GM21717 (cell line): ENCODE measurements around the gene ORAI1.
"Not testable (repeated sequence)": the region's sequence is repeated elsewhere in the genome, so short reads cannot be mapped to it uniquely, and the experiment has no call there.

Source experiments
- ATAC-seq: cut with Tn5 transposase; IDR thresholded peaks from one replicate; pipeline ENCODE4 v1.9.1; 2021; ENCODE audit warnings: mild to moderate bottlenecking, moderate library complexity; ENCODE audit not compliant: unreplicated experiment

The ORAI1 gene

DNA sequence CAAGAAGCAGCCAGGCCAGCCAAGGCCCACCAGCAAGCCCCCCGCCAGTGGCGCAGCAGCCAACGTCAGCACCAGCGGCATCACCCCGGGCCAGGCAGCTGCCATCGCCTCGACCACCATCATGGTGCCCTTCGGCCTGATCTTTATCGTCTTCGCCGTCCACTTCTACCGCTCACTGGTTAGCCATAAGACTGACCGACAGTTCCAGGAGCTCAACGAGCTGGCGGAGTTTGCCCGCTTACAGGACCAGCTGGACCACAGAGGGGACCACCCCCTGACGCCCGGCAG lies 15.0 kb downstream of the ORAI1 start:
- no peak for ATAC-seq

DNA sequence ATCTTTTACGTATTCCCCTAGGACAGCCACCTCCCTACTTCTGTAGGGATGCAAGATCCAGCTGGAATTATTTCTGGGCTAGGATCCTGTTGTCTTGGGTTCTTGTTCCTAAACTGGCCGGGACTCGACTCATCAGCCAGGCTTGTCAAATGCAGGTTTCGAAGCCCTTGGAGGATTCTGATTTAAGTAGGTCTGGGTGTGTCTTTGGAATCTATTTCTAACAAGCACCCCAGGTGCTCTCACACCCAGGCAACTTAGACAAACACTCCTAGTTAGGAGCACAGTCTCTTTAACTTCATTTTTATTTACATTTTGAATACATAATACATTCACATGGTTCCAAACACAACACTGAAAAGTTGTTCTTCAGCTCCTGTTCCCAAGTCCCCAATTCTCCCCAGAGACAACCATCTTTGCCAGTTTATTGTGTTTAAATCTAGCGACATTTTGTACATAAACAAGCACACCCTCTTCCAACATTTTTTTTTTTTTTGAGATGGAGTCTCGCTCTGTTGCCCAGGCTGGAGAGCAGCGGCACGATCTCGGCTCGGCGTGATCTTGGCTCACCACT lies 22.2 kb downstream of the ORAI1 start:
- ATAC-seq = no peak

DNA sequence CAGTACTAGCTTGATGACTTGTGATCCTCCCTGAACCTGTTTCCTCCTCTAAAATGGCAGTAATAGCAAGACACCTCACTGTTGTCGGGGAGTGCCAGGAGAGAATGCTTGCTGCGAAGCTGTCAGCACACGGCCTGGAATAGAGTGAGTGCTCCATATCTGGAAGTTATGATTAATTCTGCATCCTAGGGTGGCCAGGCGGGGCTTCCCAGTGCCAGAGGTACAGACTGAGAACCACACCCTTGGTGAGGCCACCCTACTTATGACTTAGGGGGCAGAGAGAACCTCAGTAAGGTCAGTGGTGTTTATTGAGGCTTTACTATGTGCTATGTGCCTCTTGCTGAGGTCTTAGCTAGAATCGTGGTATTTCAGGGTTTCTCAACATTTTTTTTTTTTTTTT lies 23.0 kb downstream of the ORAI1 start:
- ATAC-seq = no peak

DNA sequence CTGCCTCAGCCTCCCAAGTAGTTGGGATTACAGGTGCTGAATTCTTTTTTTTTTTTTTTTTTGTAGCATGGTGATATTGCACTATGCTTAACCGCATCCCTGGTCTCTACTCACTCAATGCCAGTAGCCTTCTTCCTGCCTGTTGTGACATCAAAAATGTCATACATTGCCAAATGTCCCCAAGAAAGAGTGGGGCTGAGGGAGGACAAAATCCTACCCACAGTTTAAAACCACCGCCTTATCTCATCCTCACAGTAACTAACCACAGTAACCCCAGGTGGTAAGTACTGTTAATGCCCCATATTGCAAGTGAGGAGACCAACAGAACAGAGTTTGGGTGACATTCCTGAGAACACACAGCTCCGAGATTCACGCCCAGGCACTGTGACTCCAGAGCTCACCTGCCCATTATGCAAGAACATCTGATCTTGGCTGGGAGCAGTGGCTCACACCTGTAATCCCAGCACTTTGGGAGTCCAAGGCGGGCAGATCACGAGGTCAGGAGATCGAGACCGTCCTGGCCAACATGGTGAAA lies 23.6 kb downstream of the ORAI1 start:
- ATAC-seq = no peak

DNA sequence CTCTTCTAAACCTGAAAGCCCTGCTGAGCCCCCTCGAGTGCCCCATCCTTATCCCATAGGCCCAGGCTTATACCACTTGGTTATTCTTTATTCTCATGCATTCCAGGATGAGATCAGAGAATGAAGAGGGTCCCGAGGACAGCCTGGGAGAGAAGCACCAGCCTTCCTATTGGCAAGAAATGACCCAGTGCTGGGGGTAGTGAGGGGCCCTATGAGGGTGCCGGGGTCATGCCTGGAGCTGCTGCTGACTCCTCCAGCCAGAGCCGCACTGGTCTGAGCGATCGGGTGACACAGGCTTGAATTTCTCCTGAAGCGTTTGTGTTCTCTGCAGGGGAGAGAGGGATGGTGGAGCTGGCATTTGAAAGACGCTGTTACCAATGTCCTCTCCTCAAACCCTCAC lies 25.0 kb downstream of the ORAI1 start:
- ATAC-seq = no peak

DNA sequence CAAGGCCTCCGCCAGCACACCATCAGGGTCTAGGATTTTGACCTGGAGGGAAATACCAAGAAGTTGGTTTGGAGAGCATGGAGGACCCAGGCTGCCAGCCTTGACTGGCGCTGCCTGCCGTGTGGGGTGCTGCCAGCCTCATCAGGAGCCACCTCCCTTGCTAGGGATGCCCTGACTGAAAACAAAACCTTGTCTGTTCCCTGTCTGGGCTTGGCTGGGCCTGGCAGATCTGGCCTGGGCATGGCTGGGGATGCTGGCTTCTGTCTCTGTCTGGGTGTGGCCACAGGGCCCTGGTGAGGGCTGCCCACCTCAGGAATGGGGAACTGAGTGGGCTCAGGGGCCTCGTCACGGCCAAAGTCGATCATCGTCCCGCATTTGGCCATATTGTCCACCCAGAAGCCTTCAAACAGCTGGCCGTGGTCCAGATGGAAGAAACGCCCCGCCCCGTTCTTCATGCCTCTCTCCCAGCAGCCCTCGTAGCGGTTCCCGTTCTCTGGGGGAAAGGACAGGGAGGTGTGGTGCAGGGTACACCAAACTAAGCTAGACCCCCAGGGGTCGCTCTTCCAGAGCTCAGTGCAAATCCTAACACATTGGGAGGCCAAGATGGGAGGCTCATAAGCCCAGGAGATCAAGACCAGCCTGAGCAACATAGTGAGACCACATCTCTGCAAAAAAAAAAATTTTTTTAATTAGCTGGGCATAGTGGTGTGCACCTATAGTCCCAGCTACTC lies 26.6 kb downstream of the ORAI1 start:
- ATAC-seq = no peak

DNA sequence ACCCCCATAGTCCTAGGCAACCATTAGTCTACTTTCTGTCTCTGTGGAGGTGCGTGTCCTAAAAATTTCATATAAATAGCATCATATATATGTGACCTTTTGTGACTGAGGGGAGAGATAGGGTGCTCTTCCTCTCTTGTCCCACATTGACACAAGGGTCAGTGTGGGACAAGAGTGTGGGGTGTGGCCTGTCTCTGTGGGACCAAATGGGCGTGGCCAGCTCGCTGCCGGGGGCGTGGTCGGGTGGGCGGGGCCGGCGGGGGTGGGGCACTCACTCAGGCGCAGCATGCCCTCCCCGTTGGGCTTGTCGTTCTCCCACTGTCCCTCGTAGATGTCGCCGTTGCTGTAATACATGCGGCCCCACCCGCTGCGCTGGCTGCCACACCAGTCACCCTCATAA lies 27.7 kb downstream of the ORAI1 start:
- ATAC-seq = no peak

DNA sequence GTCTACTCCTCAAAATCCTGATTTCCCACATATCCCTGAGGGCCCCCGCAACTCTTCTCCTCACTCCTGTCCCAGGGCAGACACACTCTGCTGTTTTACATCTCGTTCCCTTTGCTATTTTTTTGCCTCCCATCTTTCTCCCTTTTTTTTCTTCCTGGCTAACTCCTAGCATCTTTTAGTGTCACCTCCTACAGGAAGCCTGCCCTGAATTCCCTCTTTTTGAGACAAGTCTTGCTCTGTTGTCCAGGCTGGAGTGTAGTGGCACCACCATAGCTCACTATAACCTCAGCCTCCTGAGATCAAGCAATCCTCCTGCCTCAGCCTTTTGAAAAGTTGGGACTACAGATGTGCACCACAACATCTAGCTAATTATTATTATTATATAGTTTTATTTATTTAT lies 29.8 kb downstream of the ORAI1 start:
- no peak for ATAC-seq

DNA sequence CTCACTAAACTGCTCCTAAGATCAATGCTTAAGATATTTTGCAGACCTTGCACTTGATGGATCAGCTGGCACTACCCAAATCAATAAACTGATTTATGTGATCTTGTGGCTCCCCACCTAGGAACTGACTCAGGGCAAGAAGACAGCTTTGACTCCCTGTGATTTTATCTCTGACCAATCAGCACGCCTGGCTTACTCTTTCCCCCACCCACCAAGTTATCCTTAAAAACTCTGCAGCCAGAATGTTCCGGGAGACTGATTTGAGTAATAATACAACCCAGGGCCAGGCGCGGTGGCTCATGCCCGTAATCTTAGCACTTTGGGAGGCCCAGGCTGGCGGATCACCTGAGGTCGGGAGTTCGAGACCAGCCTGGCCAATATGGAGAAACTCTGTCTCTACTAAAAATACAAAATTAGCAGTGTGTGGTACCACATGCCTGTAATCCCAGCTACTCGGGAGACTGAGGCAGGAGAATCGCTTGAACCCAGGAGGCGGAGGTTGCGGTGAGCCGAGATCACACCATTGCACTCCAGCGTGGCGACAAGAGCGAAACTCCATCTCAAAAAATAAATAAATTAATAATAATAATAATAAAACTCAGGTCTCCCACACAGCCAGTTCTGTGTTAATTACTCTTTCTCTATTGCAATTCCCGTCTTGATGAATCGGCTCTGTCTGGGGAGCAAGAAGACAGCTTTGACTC lies 31.1 kb downstream of the ORAI1 start:
- ATAC-seq = no peak

DNA sequence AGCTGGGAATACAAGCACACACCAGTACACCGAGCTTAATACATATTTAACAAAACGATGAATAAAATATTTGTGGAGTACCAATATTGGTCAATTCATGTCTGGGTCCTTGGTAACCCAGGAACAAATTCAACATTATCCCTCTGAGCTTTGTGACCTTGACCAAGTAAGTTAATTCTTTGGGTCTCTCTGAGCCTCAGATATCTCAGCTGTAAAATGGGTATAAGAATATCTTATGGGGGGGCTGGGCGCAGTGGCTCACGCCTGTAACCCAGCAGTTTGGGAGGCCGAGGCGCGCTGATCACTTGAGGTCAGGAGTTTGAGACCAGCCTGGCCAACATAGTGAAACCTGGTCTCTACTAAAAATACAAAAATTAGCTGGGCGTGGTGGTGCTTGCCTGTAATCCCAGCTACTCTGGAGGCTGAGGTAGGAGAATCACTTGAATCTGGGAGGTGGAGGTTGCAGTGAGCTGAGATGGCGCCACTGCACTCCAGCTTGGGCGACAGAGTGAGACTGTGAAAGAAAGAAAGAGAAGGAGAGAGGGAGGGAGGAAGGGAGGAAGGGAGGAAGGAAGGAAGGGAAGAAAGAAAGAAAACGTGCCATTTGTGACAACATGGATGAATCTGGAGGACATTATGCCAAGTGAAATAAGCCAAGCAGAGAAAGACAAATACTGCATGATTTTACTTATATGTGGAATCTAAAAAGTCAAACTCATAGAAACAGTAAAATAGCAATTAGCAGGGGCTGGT lies 35.2 kb downstream of the ORAI1 start:
- ATAC-seq = not testable (repeated sequence)

DNA sequence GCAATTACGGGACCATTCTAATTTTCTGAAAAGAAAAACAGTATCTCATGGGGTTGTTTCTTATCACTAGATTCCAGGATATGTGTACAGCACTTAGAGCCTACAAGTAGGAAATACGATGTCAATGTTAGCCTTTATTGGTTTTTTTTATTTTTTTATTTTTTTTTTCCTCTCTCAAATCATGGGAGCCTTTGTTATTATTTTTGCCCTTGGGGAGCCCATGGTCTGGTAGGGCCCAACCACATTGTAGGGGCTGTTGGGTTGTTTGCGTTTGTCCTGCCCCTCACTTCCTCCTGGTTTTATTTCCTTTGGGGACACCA lies 37.2 kb downstream of the ORAI1 start:
- no peak for ATAC-seq

DNA sequence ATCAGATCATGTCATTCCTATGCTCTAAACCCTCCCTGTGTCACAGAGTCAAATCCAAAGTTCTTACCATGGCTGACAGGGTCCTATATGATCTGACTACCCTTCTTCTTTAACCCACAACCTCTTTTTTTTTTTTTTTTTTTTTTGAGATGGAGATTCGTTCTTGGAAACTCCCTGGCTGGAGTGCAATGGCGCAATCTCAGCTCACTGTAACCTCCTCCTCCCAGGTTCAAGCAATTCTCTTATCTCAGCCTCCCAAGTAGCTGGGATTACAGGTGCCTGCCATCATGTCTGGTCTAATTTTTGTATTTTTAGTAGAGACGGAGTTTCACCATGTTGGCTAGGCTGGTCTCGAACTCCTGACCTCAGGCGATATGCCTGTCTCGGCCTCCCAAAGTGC lies 40.5 kb downstream of the ORAI1 start:
- not testable (repeated sequence) for ATAC-seq

DNA sequence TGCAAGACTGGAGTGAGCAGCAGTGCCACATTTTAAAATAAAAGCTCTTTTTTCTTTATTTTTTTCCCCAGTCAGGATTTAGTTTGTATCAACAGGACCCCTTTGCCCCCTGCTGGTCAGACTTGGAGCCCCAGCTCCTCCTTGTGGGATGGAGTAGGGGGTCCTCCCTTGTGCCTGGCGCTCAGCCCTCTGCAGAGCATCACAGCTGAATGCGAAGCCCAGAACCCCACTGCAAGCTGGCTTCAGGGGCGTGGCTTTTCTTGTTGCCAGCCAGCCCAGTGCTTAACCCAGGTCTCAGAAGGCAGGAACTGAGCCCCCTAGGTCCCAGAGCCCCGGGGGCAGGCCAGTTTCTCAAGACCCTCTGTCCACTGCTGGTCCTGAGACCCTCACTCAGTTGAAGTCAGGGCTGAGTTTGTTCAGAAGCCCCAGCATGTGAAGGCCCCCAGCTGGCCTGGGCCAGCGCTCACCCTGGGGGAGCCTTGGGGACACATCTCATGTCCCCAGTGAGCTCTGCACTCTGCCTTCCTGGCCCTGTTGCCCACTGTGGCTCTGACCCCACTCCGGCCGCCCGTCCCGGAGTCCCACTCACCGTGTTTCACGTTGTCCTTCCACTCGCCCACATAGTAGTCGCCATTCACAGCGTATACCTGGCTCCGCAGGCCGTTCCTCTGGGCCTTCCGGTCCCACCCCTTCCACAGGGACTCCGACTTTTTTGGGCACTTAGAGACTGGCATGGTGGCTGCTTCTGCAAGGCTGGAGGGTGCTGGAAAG lies 42.6 kb downstream of the ORAI1 start:
- no peak for ATAC-seq

DNA sequence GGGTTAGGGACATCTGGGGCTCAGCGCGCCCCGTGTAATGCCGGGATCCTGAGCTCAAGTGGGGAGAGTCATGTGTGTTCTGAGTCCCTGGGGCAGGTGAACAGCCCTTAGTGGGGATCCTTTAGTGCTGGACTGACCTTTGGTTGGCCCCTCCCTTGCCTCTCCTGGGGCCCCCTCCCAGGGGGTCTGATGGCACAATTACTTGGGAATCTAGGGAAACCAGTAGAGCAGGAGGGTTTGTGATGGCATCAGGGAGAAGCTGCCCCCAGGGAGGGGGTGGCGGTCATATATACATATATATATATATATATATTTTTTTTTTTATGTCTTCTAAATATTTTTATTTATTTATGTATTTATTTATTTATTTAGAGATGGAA lies 43.2 kb downstream of the ORAI1 start, which contains the start of gene MORN3:
MORN3 (minus strand) TSS at position 134 of the 380 bp plus-strand sequence. CDS start 171 bp downstream, outside the sequence.
- no peak for ATAC-seq

DNA sequence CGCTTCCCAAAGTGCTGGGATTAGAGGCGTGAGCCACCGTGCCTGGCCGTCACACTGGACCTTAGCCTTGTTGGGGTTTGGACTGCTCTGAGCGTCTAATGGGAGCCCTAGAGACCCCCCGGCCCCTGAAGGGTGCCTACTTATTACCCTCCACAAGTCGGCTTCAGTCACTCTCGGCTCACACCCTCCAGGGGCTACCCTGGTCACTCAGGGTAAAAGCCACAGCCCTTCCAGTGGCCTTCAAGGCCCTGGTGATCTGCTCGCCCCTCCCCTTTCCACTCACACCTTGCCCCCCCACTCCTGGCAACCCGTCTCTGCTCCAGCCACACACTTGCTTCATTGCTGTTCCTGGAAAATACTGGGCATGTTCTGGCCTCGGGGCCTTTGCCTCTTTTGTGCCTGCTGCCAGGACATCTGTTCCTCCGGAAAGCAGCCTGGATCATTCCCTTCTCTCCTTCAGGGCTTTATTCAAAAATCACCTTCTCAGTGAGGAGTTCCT lies 46.7 kb downstream of the ORAI1 start:
- ATAC-seq = no peak

DNA sequence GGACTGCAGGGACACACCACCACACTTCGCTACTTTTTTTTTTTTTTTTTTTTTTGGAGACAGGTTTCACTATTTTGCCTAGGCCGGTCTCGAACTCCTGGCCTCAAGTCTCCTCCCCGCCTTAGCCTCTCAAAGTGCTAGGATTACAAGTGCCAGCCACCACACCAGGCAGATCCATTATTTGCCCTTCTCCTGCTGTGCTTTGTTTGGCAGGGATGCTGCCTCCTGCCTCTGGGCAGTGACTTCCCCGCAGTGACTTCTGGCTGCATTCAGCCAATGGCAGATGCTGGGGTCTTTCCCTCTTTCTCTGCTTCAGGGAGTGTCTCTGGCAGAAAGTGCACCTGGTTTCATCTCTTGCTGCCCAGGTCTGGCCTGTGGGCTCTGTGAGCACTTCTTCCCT lies 49.9 kb downstream of the ORAI1 start:
- no peak for ATAC-seq

DNA sequence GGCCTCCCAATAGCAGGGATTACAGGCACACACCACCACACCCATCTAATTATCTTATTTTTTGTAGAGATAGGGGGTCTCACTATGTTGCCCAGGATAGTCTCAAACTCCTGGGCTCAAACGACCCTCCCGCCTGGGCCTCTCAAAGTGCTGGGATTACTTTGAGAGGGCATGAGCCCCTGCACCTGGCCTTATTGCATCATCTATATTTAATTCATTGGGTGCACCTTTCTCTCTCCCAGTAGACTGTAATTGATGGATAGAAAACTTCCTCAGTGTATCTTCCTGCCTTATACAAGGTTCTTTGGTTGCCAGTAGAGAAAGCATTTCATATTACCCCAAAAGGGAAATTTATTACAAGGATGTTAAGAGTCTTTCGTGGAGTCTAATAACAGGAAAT lies 52.0 kb downstream of the ORAI1 start:
- ATAC-seq = no peak

DNA sequence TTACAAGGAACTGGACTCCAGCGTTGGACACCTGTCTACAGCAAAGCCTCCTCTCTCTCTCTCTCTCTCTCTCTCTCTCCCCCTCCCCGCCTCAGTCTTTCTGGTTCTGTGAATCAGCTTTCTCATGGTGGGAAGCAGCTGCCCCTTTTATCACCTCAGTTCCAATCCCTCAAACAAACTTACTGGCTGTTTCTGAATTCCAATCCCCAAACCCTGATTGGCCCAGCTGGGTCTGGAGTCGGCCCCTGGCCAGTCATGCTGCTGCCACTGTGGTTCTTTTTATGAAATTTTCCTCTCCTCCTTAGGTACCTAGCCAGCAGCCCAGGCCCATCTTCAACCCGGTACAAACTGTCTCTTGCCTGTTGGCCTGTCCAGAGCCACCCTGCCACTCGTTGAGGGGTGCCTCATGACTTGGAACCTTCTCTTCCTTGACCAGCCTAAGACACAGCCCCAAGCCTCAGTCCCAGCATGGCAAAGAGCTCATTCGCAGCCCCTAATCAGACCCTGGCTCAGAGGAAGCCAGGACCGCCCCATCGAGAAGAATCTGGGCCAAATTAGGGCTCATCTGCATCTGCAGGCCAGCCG lies 52.5 kb downstream of the ORAI1 start:
- no peak for ATAC-seq

DNA sequence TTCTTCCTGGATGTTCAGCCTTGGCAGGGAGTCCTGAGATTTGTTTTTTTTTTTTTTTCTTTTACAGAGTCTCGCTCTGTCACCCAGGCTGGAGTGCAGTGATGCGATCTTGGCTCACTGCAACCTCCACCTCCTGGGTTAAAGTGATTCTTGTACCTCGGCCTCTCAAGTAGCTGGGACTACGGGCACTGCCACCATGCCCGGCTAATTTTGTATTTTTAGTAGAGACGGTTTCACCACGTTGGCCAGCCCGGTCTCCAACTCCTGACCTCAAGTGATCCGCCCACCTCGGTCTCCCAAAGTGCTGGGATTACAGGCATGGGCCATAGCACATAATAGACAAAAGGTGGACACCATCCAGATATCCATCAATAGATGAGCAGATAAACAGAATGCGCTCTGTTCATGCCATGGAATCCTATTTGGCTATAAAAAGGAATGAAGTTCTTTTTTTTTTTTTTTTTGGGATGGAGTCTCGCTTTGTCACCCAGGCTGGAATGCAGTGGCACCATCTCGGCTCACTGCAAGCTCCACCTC lies 53.4 kb downstream of the ORAI1 start:
- ATAC-seq = not testable (repeated sequence)

DNA sequence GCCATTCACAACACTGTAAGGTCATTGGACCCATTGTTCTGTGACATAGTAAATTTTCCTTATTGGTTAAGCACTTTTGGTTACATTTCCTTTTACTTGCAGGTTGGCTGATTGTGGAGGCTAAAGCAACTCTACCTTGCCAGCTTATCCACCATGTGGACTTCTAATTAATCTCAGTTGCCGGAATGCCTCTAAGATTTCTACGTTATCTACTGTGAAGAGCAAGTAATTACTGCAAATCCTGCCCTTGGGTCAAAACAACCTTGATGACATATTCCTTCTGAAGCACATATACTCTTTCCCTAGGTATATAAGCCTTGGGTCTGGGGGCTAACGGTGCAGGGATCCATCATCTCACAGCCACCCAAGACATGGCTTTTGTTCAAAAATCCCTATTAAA lies 62.6 kb downstream of the ORAI1 start:
- no peak for ATAC-seq
